Stomach (tissue), 9 donors: ENCODE measurements around the gene RALGAPA2. TPM values are rescaled to one million over a fixed set of nuclear protein-coding genes. Genes with fewer than 3 reads are reported as not detected.
A peak's percentile ranks its signal among the peaks of the same experiment; 100 is the strongest.

ENCODE experiments used
- DNase-seq, 2 donors: peaks; one replicate each; pipeline versions ENCODE4 v3.0.0 to v3.0.0-alpha.2; 2013 to 2019
- H3K27ac ChIP-seq, 5 donors: fragments of 200-600 bp in 4 of 5; sonication (generic) in 4 of 5; one replicate each; pipeline ENCODE4 v1.5.1; 2013 to 2019; ENCODE audit warnings: mild to moderate bottlenecking in 1 of 5, moderate library complexity in 1 of 5
- H3K27me3 ChIP-seq, 3 donors: fragments of 200-600 bp; sonication (generic); one replicate each; pipeline ENCODE4 v1.5.1; 2017 to 2019; ENCODE audit warnings: mixed run types in 1 of 3
- H3K36me3 ChIP-seq, 4 donors: fragments of 200-600 bp; sonication (generic); 1 replicate in 3 of 4; 2 replicates in 1 of 4; pipeline ENCODE4 v1.5.1; 2016 to 2019
- H3K4me1 ChIP-seq, 4 donors: fragments of 200-600 bp; sonication (generic); one replicate each; pipeline ENCODE4 v1.5.1; 2016 to 2019
- H3K4me3 ChIP-seq, 4 donors: fragments of 200-600 bp; sonication (generic) in 3 of 4; one replicate each; pipeline ENCODE4 v1.5.1; 2016 to 2019; ENCODE audit warnings: mild to moderate bottlenecking in 1 of 4
- H3K9me3 ChIP-seq, 4 donors: fragments of 200-600 bp; sonication (generic); one replicate each; pipeline ENCODE4 v1.5.1; 2016 to 2019
- EP300 ChIP-seq: sonication (generic); formaldehyde crosslinking; IDR thresholded peaks from one replicate; pipeline ENCODE4 v1.6.1; 2017; ENCODE audit warnings: antibody characterized with exemption
- POLR2A ChIP-seq, 4 donors: fragments of 450-650 bp; IDR thresholded peaks; one replicate each; pipeline ENCODE4 v1.6.1; 2016; ENCODE audit warnings: antibody characterized with exemption in 4 of 4, control low read depth in 2 of 4, mild to moderate bottlenecking in 1 of 4, moderate library complexity in 1 of 4
- POLR2AphosphoS5 ChIP-seq, 3 donors: sonication (generic); formaldehyde crosslinking; IDR thresholded peaks; one replicate each; pipeline ENCODE4 v1.6.1; 2016; ENCODE audit warnings: antibody characterized with exemption in 3 of 3
- WGBS, 5 donors: extraction: QIAGEN DNeasy Blood & Tissue Kit in 3 of 5; methylation state at CpG; one replicate each; pipeline versions ENCODE4 v1.1.5 to v1.1.7; 2013 to 2018; 5-methylcytosine and 5-hydroxymethylcytosine counted together
- intact Hi-C: fragments of 100-400 bp; cut with DNase I; formaldehyde crosslinking; loops from one replicate; pipeline ENCODE4 v1.15.1; 2023; ENCODE audit warnings: low total_unique reads
- polyA plus RNA-seq, 3 donors: library from polyadenylated mRNA; stranded (reverse); fragments of 200-250 nt; gene quantifications; one replicate each; pipeline ENCODE4 v1.2.3, GENCODE V29; 2013
- total RNA-seq, 5 donors: library from RNA; depleted of rRNA; stranded (reverse); fragments of >200 nt; gene quantifications; one replicate each; pipeline versions ENCODE4 v1.1.0 to v1.2.3, GENCODE V29; 2014 to 2016
- TF ChIP-seq, protein P1 (sequence below), 7 experiments: fragments of 450-650 bp in 4 of 7; fragments of 200-600 bp in 3 of 7; sonication (generic) in 3 of 7; IDR thresholded peaks; one replicate each; pipeline ENCODE4 v1.5.1; 2016 to 2019; ENCODE audit warnings: antibody characterized with exemption in 7 of 7, control low read depth in 2 of 7, mild to moderate bottlenecking in 1 of 7
- donor health status: healthy with polysubstance abuse.
- donor health status: Bipolar disorder and iron deficiency.
- donor health status: healthy.

Gene RALGAPA2
- total and polyA plus RNA-seq, 8 donors, result 4.3 to 159 (median 48.7) TPM

DNA sequence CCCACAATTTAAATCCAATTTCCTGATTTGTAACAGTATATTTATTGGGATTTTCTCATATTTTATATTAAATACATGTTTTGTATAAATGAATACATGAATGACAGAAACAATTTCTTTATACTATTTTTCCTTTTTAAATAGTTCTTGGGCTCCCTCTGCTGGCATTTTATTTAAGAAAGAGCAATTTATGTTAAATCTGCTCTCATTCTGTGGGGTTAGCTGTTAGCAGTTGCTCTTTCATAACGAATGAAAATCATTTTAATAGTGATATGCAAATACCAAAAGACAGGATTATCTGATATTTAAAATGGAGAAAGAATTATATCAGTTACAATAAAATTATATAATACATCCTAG, 118.3 kb downstream of the RALGAPA2 start:
- WGBS, 5 donors, result 38 to 43% (median 40%) methylated on average over 1 of the region's 1 CpG
- no peaks in the 10 kb centered on the region for H3K27me3 ChIP-seq
- DNase-seq, result peak in 1 of 2 donors; percentile 46
- peaks cover 6 to 56% (median 40%) of the 10 kb centered on the region in 4 donors for H3K36me3 ChIP-seq
- TF ChIP-seq, protein P1, sequence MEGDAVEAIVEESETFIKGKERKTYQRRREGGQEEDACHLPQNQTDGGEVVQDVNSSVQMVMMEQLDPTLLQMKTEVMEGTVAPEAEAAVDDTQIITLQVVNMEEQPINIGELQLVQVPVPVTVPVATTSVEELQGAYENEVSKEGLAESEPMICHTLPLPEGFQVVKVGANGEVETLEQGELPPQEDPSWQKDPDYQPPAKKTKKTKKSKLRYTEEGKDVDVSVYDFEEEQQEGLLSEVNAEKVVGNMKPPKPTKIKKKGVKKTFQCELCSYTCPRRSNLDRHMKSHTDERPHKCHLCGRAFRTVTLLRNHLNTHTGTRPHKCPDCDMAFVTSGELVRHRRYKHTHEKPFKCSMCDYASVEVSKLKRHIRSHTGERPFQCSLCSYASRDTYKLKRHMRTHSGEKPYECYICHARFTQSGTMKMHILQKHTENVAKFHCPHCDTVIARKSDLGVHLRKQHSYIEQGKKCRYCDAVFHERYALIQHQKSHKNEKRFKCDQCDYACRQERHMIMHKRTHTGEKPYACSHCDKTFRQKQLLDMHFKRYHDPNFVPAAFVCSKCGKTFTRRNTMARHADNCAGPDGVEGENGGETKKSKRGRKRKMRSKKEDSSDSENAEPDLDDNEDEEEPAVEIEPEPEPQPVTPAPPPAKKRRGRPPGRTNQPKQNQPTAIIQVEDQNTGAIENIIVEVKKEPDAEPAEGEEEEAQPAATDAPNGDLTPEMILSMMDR (IDR thresholded peaks at IDR 0.05), result no peak
- TF ChIP-seq POLR2AphosphoS5 (IDR thresholded peaks at IDR 0.05) (no peak), POLR2A (IDR thresholded peaks at IDR 0.05) (no peak), EP300 (no peak)
- intact Hi-C loops, result no loop called here
- no peaks in the 10 kb centered on the region for H3K9me3 ChIP-seq
- peak overlapping the region in 1 of 5 donors; percentile 40 for H3K27ac ChIP-seq
- H3K4me3 ChIP-seq, result no peak overlapping the region
- peaks cover 0 to 17% (median 7%) of the 10 kb centered on the region in 4 donors for H3K4me1 ChIP-seq

DNA sequence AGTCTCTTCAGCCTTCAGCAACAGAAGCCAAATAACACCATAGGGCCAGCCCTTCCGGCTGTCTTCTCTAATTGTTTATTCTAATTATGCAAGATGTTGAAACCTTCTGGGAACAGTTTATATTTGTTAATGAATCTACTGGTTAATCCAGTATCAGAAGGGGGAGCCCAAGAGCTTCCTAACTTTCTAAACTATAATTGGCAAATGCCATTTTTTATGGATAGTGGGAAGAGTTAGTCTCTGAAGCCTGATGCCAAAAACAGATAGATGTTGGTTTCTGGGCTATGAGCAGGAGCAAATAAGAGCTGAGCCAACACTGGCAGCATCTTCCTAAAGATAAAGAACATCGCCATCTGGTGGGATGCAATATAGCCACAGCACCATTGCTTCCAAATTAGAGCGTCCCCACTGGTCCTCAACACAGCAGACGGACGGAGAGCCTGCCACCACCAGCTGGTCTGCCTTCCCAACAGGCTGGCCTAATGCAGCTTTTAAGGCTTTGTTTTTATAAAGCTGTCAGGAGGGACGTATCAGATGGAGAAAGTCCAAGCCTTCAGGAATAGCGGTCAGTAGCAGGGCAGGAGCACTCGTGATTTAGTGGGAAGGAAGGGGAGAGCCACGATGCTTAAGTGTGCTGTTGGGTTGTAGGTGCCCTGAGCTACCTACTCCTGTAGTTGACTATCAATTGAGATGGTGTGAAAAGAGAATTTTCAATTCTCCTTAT, 118.8 kb downstream of the RALGAPA2 start:
- H3K9me3 ChIP-seq, result no peaks in the 10 kb centered on the region
- intact Hi-C loops, result no loop called here
- TF ChIP-seq EP300, result no peak
- TF ChIP-seq, protein P1 (IDR thresholded peaks at IDR 0.05), result peak in 4 of 7 experiments; percentile 12 to 18 (median 14)
- peaks cover 6 to 57% (median 40%) of the 10 kb centered on the region in 4 donors for H3K36me3 ChIP-seq
- H3K27me3 ChIP-seq, result no peaks in the 10 kb centered on the region
- H3K27ac ChIP-seq, result peak overlapping the region in 2 of 5 donors; percentile 40 to 59
- DNase-seq, result peak in 1 of 2 donors; percentile 73
- peaks cover 0 to 17% (median 7%) of the 10 kb centered on the region in 4 donors for H3K4me1 ChIP-seq
- WGBS, 5 donors, result 47 to 63% (median 55%) methylated on average over 9 of the region's 9 CpGs
- H3K4me3 ChIP-seq, result no peak overlapping the region

- WGBS, 5 donors, result 41 to 87% (median 59%) methylated on average over 1 of the region's 1 CpG
- Histone ChIP-seq H3K27ac (no peak overlapping the region), H3K9me3 (no peaks in the 10 kb centered on the region), H3K36me3 (peaks cover 10 to 99% (median 87%) of the 10 kb centered on the region in 4 donors), H3K4me3 (no peak overlapping the region), H3K27me3 (no peaks in the 10 kb centered on the region), H3K4me1 (no peaks in the 10 kb centered on the region)
- TF ChIP-seq POLR2AphosphoS5 (IDR thresholded peaks at IDR 0.05) (no peak), EP300 (no peak), POLR2A (IDR thresholded peaks at IDR 0.05) (no peak)
- TF ChIP-seq, protein P1 (IDR thresholded peaks at IDR 0.05), result no peak
- no peak for DNase-seq
- intact Hi-C loops, result no loop called here
Measured at GRCh38 chr20:20585146-20585545, 127.3 kb downstream of the RALGAPA2 start.

- peaks cover 14 to 90% (median 77%) of the 10 kb centered on the region in 4 donors for H3K36me3 ChIP-seq
- no peaks in the 10 kb centered on the region for H3K4me1 ChIP-seq
- TF ChIP-seq POLR2A (IDR thresholded peaks at IDR 0.05) (no peak), POLR2AphosphoS5 (IDR thresholded peaks at IDR 0.05) (no peak), EP300 (no peak)
- TF ChIP-seq, protein P1 (IDR thresholded peaks at IDR 0.05), result no peak
- H3K27ac ChIP-seq, result no peak overlapping the region
- WGBS, 5 donors, result 92 to 100% (median 98%) methylated on average over 2 of the region's 2 CpGs
- intact Hi-C loops, result no loop called here
- H3K4me3 ChIP-seq, result no peak overlapping the region
- no peak for DNase-seq
- H3K9me3 ChIP-seq, result no peaks in the 10 kb centered on the region
- H3K27me3 ChIP-seq, result no peaks in the 10 kb centered on the region
Measured at GRCh38 chr20:20582734-20583133, 129.7 kb downstream of the RALGAPA2 start.
